Stimulated activated CD8-positive, alpha-beta memory T cell treated with anti-CD3 and anti-CD28 coated beads, Interleukin-4, amount 100 ng/mL, for 4 hours (primary cell): ENCODE measurements around the gene SAMD4B.
A peak's percentile ranks its signal among the peaks of the same experiment; 100 is the strongest.
"Not testable (repeated sequence)": the region's sequence is repeated elsewhere in the genome, so short reads cannot be mapped to it uniquely, and the experiment has no call there.

Source experiments
- DNase-seq, 2 donors: peaks; one replicate each; pipeline ENCODE4 v3.0.0-alpha.2; 2020; ENCODE audit warnings: low read depth in 2 of 2, low spot score in 1 of 2

Gene SAMD4B, protein sequence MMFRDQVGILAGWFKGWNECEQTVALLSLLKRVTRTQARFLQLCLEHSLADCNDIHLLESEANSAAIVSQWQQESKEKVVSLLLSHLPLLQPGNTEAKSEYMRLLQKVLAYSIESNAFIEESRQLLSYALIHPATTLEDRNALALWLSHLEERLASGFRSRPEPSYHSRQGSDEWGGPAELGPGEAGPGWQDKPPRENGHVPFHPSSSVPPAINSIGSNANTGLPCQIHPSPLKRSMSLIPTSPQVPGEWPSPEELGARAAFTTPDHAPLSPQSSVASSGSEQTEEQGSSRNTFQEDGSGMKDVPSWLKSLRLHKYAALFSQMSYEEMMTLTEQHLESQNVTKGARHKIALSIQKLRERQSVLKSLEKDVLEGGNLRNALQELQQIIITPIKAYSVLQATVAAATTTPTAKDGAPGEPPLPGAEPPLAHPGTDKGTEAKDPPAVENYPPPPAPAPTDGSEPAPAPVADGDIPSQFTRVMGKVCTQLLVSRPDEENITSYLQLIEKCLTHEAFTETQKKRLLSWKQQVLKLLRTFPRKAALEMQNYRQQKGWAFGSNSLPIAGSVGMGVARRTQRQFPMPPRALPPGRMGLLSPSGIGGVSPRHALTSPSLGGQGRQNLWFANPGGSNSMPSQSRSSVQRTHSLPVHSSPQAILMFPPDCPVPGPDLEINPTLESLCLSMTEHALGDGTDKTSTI

DNA sequence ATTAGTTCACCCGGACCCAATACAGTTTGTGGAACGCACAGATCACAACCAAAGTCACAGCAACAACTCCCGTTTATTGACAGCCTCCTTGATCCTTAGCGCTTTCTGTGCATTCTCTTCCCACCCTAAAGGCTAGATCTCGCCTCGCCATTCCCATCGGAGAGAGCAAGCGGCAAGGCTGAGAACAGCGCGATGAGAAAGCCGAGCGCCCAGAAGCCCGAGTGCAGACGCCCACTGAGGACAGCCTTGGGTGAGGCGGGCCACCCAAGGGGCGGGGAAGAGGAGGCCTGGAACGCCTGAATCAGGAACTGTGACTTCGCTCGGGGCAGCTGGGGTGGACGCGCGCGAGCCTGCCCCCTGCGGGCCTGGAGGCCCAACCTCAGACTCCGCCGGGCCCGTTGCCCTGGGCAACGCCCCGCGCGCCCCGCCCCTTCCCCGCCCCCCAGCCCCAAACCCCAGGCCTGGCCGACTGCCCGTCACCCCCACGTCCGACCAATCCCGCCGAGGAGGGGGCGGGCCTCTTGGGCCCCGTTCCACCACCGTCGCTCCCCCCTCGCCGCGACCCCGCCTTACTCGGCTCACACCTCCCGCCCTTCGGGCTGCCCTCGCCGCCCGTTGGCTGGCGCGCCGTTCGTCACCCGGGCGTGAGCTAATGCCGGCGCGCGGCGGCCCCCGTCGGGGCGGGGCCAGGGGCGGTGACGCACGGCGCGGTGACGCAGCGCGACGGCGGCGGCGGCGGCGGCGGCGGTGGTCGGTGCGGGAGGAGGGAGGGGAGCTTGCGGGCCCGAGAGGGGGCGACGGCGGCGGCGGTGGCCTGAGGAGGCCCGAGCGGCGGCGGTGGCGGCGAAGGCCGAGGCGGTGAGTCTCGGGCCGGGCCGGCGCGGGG lies at the start of gene SAMD4B:
Gene SAMD4B, plus strand, starts transcription at position 703 of the 886 bp plus-strand sequence. CDS start 14,473 bp downstream, outside the sequence.
- peak; percentile 95 to 99 for DNase-seq

DNA sequence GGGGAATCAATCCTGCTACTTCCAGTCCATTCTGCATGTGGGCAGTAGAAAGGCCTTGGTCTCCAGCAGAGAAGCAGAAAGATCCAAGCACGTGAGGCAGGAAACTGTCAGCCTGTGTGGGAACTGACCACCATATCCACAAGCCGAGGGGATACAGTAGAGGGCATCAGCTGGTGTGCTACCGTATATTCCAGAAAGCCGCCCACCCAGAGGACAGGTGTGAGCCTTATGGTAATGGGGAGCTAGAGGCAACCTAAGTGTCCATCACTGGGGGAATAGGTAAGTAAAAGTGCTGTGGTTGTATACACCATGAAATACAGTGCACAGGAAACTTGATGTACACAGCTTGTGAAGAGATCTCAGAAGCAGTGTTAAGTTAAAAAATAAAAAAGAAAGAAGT lies 48.8 kb upstream of the SAMD4B start:
- no peak for DNase-seq

DNA sequence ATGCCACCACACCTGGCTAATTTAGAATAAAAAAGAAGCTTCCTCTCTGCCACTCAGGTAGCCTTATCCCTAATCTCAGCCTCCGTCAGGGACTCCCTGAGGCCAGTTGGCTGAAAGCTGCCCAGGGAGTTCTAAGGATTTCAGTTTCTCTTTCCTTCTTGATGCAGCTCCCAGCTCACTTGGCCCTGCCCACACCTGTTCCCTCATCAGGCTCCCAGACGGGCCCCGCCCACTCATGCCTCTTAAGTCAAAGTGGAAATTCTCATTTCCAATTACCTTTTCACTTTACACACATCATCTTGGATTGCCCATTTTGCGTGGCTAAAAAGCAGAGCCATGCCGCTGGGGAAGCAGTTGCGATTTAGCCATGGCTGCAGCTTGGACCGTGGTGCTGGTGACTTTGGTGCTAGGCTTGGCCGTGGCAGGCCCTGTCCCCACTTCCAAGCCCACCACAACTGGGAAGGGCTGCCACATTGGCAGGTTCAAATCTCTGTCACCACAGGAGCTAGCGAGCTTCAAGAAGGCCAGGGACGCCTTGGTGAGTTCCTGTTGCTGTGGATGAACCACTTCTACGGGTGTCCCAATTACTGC lies 46.1 kb upstream of the SAMD4B start, which contains the start of gene IFNL1:
Gene IFNL1, plus strand, starts transcription at position 353 of the 591 bp plus-strand sequence. Its CDS starts 15 bp downstream, at position 368.
- no peak for DNase-seq

DNA sequence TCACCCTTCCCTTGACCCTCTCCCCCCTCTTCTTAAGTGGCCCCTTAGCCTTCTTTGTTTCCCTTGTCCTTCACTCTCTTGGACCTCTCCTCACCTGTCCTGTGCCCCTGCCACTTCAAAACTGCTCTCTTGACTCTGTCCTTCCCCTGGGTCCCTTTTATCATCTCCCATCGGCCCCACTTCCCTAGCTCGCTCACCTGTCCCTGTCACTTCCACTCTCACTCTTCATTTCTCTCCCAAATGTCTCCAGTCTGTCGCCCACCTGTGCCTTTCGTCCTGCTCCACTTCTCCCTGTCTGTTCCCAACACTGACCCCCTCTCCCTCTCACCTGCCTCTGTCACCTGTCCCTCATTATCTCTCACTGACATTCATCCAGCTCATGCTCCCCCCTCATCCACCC lies 45.3 kb upstream of the SAMD4B start:
- no peak for DNase-seq

DNA sequence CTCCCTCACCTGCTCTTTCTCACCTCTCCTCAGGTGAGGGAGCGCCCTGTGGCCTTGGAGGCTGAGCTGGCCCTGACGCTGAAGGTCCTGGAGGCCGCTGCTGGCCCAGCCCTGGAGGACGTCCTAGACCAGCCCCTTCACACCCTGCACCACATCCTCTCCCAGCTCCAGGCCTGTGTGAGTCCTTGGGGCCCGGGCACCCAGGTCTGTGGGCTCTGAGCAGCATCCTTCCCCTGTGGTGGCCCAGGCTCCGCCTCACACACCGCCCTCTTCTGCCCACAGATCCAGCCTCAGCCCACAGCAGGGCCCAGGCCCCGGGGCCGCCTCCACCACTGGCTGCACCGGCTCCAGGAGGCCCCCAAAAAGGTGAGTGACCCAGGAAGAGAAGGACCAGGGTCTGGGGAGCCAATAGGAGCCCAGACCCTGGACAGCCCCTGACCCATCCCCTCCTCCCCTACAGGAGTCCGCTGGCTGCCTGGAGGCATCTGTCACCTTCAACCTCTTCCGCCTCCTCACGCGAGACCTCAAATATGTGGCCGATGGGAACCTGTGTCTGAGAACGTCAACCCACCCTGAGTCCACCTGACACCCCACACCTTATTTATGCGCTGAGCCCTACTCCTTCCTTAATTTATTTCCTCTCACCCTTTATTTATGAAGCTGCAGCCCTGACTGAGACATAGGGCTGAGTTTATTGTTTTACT lies 44.1 kb upstream of the SAMD4B start:
- DNase-seq = peak in 1 of 2 donors; percentile 38

DNA sequence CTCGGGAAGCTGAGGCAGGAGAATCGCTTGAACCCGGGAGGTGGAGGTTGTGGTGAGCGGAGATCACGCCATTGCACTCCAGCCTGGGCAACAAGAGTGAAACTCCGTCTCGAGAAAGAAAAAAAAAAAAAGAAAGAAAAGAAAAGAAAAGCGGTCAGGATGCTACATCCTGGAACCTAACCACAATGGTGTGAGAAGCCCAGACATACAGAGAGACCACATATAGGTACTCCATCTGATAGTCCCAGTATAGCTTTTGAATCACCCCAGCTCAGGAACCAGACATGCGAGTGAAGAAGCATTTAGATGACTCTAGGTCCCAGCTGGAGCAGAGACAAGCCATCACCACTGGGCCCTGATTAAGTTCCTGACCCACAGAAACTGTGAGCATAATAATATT lies 42.8 kb upstream of the SAMD4B start:
- no peak for DNase-seq

DNA sequence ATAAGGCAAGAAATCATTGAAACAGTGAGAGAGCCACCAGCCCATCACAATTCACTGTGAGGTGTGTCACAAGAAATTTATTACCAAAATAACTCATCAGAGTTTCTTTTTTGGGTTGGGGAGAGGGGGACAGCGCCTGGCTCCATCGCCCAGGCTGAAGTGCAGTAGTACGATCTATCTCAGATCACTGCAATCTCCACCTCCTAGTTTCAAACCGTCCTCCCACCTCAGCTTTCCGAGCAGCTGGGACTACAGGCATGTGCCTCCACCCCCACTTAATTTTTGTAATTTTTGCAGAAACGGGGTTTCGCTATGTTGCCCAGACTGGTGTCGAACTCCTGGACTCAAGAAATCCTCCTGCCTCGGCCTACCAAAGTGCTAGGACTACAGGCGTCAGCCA lies 42.4 kb upstream of the SAMD4B start:
- DNase-seq = no peak

DNA sequence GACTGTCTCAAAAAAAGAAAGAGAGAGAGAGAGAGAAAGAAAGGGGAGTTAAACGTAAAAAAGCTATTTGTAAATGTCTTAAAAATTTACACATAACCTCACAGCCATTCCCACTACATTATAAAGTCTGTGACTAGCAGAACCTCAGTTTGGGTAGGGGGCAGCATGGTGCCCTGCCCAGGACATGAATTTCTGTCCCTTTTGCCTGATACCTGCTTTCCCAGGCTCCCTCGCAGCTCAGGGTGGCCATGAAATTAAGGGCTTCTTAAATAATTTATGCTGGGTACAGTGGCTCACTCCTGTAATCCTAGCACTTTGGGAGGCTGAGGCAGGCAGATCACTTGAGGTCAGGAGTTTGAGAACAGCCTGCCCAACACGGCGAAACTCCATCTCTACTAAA lies 41.2 kb upstream of the SAMD4B start:
- no peak for DNase-seq

DNA sequence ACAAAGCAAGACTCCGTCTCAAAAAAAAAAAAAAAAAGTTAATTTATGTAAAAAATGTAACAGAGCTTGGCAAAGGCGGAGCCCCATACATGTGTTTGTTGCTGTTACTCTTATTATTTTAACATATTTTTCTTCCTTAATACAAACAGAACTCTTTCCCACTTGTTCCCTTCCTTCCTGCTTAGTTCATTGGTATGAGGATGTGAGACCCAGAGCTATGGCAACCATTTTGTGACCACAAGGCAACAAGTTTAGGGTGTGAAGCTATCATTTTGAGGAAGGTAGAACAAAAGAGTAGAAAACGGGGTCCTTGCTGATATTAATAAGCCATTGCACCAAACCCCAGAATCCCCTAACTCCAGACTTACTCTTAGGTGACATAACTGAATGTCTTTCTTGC lies 40.7 kb upstream of the SAMD4B start:
- no peak for DNase-seq

DNA sequence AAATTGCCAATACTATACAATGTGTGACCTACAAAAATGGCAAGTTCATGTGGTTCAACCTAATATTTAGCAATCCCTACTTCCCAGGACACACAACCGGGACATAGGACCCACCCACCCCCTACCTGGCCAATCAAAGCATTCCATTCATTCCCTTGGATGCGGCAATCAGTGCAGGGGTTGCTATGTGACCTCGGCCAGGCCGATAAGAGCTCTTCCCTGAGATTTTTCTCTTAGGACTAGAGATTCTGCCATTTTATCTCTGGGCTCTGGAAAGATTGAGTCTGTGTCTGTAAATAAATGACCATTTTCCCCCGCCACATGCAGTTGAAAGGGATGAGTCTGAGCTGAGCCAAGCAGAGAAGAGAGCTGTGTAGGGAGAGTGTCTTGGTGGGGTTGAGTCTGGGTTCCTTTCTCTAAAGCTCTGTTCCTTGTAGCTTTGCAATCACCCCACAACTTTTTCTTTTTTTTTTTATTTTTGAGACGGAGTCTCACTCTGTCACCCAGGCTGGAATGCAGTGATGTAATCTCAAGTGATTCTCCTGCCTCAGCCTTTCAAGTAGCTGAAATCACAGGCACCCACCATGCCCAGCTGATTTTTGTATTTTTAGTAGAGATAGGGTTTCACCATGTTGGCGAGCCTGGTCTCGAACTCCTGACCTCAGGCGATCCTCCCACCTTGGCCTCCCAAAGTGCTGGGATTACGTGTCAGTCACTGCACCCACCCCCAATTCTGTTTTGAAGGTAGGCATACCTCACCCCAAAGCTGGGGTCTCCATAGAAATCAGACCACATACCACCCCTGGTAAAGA lies 38.6 kb upstream of the SAMD4B start:
- DNase-seq = no peak

DNA sequence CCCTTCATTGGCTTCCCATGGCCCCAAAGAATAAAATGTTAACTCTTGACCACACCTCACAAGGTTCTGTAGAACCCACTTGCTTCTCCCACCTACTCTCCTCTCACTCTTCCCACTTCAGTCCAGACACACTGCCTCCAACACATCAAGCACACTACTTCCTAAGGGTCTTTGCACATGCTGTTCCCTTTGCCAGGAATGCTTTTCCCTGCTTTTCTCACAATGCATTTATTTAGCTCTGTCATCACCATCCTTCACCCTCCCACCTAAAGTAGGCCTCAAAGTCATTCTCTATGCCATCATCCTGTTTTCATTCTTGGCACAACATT lies 38.1 kb upstream of the SAMD4B start:
- DNase-seq = no peak

DNA sequence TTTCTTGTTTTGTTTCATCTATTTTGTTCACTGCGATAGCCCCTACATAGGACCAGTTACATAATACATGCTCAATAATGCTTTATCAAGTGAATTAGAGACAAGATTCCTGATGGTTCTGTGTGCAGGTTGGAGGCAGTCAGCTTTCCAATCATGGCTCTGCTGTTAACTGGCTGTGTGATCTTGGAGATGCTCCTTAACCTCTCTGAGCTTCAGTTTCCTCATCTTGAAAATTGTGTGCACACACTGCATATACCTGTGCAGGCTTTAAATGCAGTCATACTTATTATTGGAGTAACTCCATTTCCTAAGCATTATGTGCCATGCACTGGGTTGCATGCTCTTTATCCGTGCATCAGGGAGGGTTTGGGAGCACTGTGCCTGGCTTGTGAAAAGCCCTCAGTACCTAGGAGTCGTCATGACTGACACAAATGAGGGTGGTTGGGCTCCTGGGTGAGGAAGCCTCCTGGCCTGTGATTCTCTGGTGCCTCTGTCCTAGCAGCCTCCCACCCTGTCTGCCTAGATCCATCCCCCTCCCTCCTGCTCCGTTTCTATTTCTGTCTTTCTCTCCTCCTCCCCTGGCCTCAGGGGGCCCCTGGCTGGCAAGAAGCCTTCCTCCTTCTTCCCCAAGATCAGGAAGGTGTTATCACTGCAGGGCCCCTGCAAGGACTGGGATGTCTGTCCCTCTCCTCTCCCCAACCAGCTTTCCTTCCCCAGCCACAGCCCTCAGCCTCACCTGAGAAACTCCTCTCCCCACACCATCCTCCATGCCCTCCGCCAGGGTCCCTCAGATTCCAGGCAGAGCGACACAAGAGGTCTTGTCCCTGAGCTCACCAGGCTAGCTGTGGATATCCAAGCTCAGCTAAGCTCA lies 37.3 kb upstream of the SAMD4B start:
- no peak for DNase-seq

DNA sequence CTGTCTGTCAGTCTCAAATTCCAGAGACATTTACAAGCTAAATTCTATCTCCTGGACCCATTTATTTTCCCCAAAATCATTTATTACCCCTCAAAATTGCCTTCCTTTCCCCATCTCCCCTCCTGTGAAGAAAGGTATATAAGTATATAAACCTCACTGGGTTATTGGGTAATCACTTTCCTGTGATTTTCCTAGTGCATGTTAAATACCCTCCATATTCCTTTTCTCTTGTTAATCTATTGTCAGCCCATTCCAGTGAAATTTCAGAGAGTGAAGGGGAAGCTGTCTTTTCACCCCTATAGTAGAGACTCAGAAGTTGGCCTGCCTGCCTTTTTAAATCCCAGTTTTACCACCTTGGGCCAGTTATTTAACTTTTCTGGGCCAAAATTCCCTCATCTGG lies 36.1 kb upstream of the SAMD4B start:
- DNase-seq = no peak

DNA sequence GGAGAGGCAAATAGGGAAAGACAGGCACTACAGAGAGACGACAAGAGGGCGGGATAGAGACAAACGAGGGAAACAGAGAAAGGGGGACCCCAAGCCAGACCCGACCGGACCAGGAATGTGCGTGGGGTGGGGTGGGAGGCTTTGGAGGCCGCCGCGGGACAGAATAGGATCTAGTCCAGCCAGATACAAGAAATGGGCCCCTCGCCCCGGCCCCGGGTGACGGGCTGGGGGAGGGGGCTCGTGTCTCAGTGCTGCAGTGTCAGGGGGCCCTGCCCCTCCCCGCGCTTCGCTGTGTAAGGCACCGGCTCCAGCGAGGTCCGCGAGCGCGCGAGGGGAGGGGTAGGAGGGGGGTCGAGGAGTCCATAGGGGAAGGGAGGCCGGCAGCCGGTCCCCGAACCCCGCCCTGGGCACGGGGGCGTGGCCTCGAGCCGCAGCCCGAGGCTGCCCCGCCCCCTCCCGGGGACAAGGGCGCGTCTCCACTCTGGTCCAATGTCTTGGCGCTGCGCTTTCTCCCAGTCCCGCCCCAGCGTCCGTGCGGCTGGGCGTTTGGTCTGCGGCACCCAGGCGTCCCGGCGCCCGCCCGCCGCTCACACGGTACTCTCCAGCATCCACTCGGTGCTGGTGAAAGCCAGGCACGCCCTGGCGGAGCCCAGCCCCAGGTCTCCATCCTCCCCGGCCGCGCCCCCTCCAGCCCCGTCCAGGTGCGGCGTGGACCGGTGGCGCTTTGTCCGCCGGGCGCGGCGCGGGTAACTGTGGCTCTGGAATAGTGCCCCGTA lies 35.0 kb upstream of the SAMD4B start:
- DNase-seq = no peak

DNA sequence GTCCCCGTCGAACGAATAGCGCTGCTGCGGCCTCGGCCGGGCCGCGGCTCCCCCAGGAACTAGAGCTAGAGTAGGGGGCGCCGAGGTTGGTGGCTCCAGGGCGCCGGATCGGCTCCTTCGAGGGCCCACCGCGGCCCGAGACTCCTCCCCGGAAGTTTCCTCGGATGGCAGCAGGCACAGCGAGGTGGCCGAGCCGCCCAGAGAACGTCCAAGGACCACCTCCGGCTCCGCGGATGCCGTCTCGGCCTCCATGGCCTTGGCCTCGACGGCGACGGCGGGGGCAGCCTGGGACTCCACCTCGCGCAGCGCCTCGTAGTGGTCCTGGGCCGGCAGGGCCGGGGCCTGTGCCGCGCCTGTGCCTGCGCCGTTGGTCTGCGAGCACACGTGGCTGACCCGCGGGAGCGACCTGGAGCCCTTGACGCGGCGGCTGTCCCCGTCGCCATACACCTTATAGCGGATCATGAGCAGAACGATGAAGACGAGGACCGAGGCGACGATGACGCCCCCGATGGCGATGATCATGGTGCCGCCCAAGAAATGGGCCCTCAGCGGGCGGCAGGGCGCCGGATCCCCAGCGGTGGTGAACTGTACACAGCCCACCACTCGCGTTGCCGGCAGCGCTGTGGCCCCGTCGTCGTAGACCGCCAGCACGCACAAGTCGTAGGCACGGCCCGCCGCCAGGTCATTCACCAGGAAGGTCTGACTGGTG lies 34.2 kb upstream of the SAMD4B start:
- DNase-seq = no peak

DNA sequence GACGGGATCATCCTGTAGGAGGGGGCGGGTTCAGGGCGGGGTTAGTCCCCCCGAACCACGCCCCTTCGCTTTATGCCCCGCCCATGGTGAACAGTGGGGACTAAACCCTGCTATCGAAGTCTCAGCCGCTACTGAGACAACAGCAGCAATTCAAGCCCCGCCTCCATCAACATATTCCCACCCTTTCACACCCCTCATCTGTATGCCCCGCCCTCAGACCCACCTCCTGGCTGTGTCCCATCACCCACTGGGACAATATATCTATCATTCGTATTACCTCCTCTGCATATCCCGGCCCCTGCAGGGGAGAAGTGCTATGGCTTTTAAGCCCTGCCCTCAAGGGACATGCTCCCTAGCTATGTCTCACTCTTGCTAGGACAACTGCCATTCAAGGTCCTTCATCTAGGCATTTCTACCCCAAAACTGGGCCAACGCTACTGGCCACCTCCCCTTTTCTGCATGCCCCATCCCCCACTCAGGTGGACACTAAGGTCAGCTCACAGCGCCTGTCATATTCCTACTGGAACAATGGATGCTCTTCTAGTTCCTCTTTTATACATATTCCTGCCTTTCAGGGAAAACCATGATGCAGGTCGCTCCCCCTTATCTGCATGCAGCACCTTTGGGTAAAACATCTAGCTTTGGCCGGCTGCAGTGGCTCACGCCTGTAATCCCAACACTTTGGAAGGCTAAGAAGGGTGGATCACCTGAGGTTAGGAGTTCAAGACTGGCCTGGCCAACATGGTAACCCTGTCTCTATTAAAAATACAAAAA lies 33.5 kb upstream of the SAMD4B start:
- DNase-seq = no peak

DNA sequence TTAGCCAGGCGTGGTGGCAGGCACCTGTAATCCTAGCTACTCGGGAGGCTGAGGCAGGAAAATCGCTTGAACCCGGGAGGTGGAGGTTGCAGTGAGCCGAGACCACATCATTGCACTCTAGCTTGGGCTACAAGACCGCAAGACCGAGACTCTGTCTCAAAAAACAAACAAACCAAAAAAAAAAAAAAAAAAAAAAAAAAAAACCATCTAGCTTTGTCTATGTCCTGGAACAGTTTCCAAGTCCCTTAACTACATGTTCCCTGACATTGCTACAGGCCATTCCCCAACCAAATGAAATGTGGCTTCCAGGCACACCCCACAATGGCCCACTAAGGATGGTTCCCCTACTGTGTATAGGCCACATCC lies 32.9 kb upstream of the SAMD4B start:
- DNase-seq = not testable (repeated sequence)
